ENCODE measurements around the gene ZMYM1. TPM values are rescaled to one million over a fixed set of nuclear protein-coding genes. Genes with fewer than 3 reads are reported as not detected.

The ZMYM1 gene
- total RNA-seq, 1 experiment from 2014 or later: 29.4 TPM

GRCh38 chr1:35029761-35030160, 49.4 kb upstream of the ZMYM1 start:
- Histone ChIP-seq H3K27me3 (ENCODE audit: insufficient read depth, low read length) (no peaks in the 10 kb centered on the region), H3K4me1 (ENCODE audit: insufficient read depth, low read length) (no peaks in the 10 kb centered on the region), H2BK120ac (ENCODE audit: low read depth, low read length, poor library complexity, severe bottlenecking) (no peak overlapping the region), H4K8ac (replicated peaks; ENCODE audit: insufficient read length, low read depth, low read length) (no peak overlapping the region), H2BK20ac (ENCODE audit: low read depth, low read length, poor library complexity, severe bottlenecking) (no peak overlapping the region), H3K18ac (ENCODE audit: insufficient read length, low read depth, low read length) (no peak overlapping the region), H3K23ac (ENCODE audit: insufficient read length, low read depth, low read length) (no peak overlapping the region), H3K4me2 (ENCODE audit: insufficient read depth, insufficient read length, low read length) (no peak overlapping the region), H2AFZ (ENCODE audit: low read length) (no peak overlapping the region), H3K9ac (ENCODE audit: extremely low read depth, insufficient read length, low read length) (no peak overlapping the region), H3T11ph (ENCODE audit: low read length) (no peak overlapping the region), H3K27ac (ENCODE audit: insufficient read length, low read depth, low read length) (no peak overlapping the region), H4K20me1 (ENCODE audit: control insufficient read depth, insufficient read depth, insufficient read length) (no peaks in the 10 kb centered on the region), H2BK12ac (ENCODE audit: insufficient read length, low read depth, low read length) (no peak overlapping the region), H3K56ac (ENCODE audit: insufficient read length, low read depth, low read length) (no peak overlapping the region), H4K91ac (ENCODE audit: insufficient read length, low read depth, low read length) (no peak overlapping the region), H2BK15ac (ENCODE audit: low read depth, low read length) (no peak overlapping the region), H4K5ac (ENCODE audit: insufficient read length, low read depth, low read length) (no peak overlapping the region), H2BK5ac (ENCODE audit: insufficient read length, low read length) (no peak overlapping the region), H3K79me2 (ENCODE audit: insufficient read depth, low read length) (no peaks in the 10 kb centered on the region; the same call in 1 of the 2 replicates), H2AK5ac (ENCODE audit: insufficient read length, low read length) (no peak overlapping the region), H3K14ac (ENCODE audit: insufficient read depth, low read length) (no peak overlapping the region), H3K23me2 (ENCODE audit: insufficient read length, low read depth, low read length, poor library complexity, severe bottlenecking) (peaks cover 6% of the 10 kb centered on the region), H3K79me1 (ENCODE audit: insufficient read depth, low read depth, low read length, poor library complexity, severe bottlenecking) (no peaks in the 10 kb centered on the region), H3K4ac (ENCODE audit: low read depth, low read length) (no peak overlapping the region), H3K9me3 (ENCODE audit: control insufficient read depth, low read depth, low read length) (peaks cover 4% of the 10 kb centered on the region)
- Mint-ChIP-seq H3K27me3 (ENCODE audit: low read depth) (peaks cover 3% of the 10 kb centered on the region; the same call in 1 of the 2 replicates), H3K4me1 (peaks cover 2 to 7% of the 10 kb centered on the region in 2 experiments), H3K4me3 (peak overlapping the region in 1 of 2 experiments; percentile 98; a peak in 2 of 5 replicates), H3K36me3 (ENCODE audit: insufficient read depth in 1 of 3, low read depth in 3 of 3) (peaks cover 0 to 33% (median 29%) of the 10 kb centered on the region in 3 experiments; a peak in 5 of 7 replicates), H3K27ac (no peak overlapping the region), H3K9me3 (peaks cover 18 to 19% of the 10 kb centered on the region in 2 experiments)
- TF ChIP-seq CTCF (conservative IDR thresholded peaks at IDR 0.05): no peak
- no peak for DNase-seq
